Stomach (tissue), 4 donors: Measurements from ENCODE around the gene DPF1.

Experiments used
- POLR2AphosphoS5 ChIP-seq, 3 donors: sonication (generic); formaldehyde crosslinking; IDR thresholded peaks; one replicate each; pipeline ENCODE4 v1.6.1; 2016; ENCODE audit warnings: antibody characterized with exemption in 3 of 3
- TF ChIP-seq, protein P1 (sequence below), 7 experiments: fragments of 450-650 bp in 4 of 7; fragments of 200-600 bp in 3 of 7; sonication (generic) in 3 of 7; IDR thresholded peaks; one replicate each; pipeline ENCODE4 v1.5.1; 2016 to 2019; ENCODE audit warnings: antibody characterized with exemption in 7 of 7, control low read depth in 2 of 7, mild to moderate bottlenecking in 1 of 7

DNA sequence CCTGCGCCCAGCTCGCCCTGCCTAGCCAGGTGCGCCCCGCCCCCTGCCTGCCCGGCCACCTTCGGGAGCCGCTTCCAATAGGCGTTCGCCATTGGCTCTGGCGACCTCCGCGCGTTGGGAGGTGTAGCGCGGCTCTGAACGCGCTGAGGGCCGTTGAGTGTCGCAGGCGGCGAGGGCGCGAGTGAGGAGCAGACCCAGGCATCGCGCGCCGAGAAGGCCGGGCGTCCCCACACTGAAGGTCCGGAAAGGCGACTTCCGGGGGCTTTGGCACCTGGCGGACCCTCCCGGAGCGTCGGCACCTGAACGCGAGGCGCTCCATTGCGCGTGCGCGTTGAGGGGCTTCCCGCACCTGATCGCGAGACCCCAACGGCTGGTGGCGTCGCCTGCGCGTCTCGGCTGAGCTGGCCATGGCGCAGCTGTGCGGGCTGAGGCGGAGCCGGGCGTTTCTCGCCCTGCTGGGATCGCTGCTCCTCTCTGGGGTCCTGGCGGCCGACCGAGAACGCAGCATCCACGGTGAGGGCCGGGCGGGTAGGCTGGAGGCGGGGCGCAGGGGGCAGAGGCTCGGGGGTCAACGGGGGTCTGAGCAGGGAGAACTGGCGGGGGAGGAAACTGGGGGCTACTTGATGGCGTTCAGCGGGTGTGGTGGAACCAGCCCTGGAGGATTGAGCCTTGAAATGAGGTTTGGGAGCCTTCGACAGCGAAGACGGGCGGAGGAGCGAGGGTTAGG, 40.6 kb upstream of the DPF1 start, which contains the start of gene SPINT2:
- TF ChIP-seq POLR2AphosphoS5 (IDR thresholded peaks at IDR 0.05): peak in 2 of 3 donors; percentile 98
- TF ChIP-seq, protein P1, sequence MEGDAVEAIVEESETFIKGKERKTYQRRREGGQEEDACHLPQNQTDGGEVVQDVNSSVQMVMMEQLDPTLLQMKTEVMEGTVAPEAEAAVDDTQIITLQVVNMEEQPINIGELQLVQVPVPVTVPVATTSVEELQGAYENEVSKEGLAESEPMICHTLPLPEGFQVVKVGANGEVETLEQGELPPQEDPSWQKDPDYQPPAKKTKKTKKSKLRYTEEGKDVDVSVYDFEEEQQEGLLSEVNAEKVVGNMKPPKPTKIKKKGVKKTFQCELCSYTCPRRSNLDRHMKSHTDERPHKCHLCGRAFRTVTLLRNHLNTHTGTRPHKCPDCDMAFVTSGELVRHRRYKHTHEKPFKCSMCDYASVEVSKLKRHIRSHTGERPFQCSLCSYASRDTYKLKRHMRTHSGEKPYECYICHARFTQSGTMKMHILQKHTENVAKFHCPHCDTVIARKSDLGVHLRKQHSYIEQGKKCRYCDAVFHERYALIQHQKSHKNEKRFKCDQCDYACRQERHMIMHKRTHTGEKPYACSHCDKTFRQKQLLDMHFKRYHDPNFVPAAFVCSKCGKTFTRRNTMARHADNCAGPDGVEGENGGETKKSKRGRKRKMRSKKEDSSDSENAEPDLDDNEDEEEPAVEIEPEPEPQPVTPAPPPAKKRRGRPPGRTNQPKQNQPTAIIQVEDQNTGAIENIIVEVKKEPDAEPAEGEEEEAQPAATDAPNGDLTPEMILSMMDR (IDR thresholded peaks at IDR 0.05): no peak
